Suprapubic skin (tissue), 3 donors: ENCODE results near the gene SERINC5.

Experiments
- CTCF ChIP-seq, 2 donors: fragments of 200-600 bp in 1 of 2; fragments of 450-650 bp in 1 of 2; sonication (generic) in 1 of 2; IDR thresholded peaks; one replicate each; pipeline ENCODE4 v1.5.1; 2016 to 2019; ENCODE audit warnings: antibody characterized with exemption in 2 of 2, mild to moderate bottlenecking in 1 of 2, moderate library complexity in 1 of 2
- POLR2A ChIP-seq, 2 donors: fragments of 450-650 bp; IDR thresholded peaks; one replicate each; pipeline ENCODE4 v1.6.1; 2017; ENCODE audit warnings: antibody characterized with exemption in 2 of 2, mild to moderate bottlenecking in 2 of 2, moderate library complexity in 2 of 2

- no peak for TF ChIP-seq POLR2A (IDR thresholded peaks at IDR 0.05)
- TF ChIP-seq CTCF (IDR thresholded peaks at IDR 0.05), result no peak
Observed at GRCh38 chr5:80268916-80269315, 13.1 kb upstream of the SERINC5 start.
